Measurements from ENCODE around the gene IPO13.

IPO13 gene

GRCh38 chr1:44002165-44002564 lies 55.4 kb downstream of the IPO13 start:
- TF ChIP-seq, protein P1, sequence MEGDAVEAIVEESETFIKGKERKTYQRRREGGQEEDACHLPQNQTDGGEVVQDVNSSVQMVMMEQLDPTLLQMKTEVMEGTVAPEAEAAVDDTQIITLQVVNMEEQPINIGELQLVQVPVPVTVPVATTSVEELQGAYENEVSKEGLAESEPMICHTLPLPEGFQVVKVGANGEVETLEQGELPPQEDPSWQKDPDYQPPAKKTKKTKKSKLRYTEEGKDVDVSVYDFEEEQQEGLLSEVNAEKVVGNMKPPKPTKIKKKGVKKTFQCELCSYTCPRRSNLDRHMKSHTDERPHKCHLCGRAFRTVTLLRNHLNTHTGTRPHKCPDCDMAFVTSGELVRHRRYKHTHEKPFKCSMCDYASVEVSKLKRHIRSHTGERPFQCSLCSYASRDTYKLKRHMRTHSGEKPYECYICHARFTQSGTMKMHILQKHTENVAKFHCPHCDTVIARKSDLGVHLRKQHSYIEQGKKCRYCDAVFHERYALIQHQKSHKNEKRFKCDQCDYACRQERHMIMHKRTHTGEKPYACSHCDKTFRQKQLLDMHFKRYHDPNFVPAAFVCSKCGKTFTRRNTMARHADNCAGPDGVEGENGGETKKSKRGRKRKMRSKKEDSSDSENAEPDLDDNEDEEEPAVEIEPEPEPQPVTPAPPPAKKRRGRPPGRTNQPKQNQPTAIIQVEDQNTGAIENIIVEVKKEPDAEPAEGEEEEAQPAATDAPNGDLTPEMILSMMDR (IDR thresholded peaks at IDR 0.05; ENCODE audit: insufficient read depth, low read length, poor library complexity, severe bottlenecking), result no peak
- no peak for TF ChIP-seq EZH2phosphoT487 (conservative IDR thresholded peaks at IDR 0.05; ENCODE audit: low read length)
- H3F3A ChIP-seq (ENCODE audit: insufficient read depth), result no peaks in the 10 kb centered on the region
- no peaks in the 10 kb centered on the region for H4K20me1 ChIP-seq (ENCODE audit: low read depth, low read length)
- H3K79me2 ChIP-seq (ENCODE audit: insufficient read depth, low read length), result no peaks in the 10 kb centered on the region
- no peaks in the 10 kb centered on the region for H3K36me3 ChIP-seq (ENCODE audit: low read length)
- H3K9me2 ChIP-seq (replicated peaks; ENCODE audit: insufficient read depth, low read length), result no peaks in the 10 kb centered on the region
- no peak overlapping the region for H3K4me3 ChIP-seq (ENCODE audit: insufficient read depth, low read length, poor library complexity, severe bottlenecking)
- H3K9ac ChIP-seq (ENCODE audit: low read length), result no peak overlapping the region
- H3K27ac ChIP-seq (ENCODE audit: low read depth, low read length), result no peak overlapping the region
- no peaks in the 10 kb centered on the region for H3K9me3 ChIP-seq (ENCODE audit: insufficient read depth, low read length)
- H2AFZ ChIP-seq (ENCODE audit: low read depth, low read length, severe bottlenecking), result no peak overlapping the region
- H3K27me3 ChIP-seq (ENCODE audit: low read length), result no peaks in the 10 kb centered on the region
- no peak overlapping the region for H3K4me2 ChIP-seq (ENCODE audit: low read depth, low read length, poor library complexity, severe bottlenecking)

DNA sequence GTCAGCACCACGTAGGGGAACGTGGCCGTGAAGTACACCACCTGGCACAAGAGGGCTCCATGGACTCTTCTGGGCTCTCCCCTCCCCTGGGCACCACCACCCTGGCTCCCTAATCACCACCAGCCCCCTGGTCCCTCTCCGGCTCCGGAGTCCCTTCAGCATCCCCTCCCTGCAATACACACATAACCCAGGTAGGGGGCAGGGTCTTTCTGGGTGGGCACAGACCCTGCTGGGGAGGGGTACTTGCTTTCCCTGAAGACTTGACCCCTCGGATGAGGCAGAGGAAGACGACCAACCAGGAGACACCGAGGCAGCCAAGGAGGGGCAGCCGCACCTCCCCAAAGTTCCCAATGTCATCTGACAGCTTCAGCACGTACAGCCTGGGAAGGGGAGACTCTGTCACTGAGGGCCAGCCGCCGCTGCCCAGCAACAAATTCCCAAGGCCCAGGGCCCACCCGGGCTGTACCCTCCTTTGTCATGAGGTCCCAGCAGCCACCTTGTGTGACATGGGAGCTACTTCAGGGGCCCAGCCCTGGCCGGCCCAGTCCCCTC lies 55.9 kb downstream of the IPO13 start:
- Histone ChIP-seq H3F3A (ENCODE audit: insufficient read depth) (no peaks in the 10 kb centered on the region), H2AFZ (ENCODE audit: low read depth, low read length, severe bottlenecking) (no peak overlapping the region), H3K4me3 (ENCODE audit: insufficient read depth, low read length, poor library complexity, severe bottlenecking) (no peak overlapping the region), H3K4me2 (ENCODE audit: low read depth, low read length, poor library complexity, severe bottlenecking) (no peak overlapping the region), H3K9me3 (ENCODE audit: insufficient read depth, low read length) (no peaks in the 10 kb centered on the region), H4K20me1 (ENCODE audit: low read depth, low read length) (no peaks in the 10 kb centered on the region), H3K9ac (ENCODE audit: low read length) (no peak overlapping the region), H3K27ac (ENCODE audit: low read depth, low read length) (no peak overlapping the region), H3K27me3 (ENCODE audit: low read length) (no peaks in the 10 kb centered on the region), H3K36me3 (ENCODE audit: low read length) (no peaks in the 10 kb centered on the region), H3K79me2 (ENCODE audit: insufficient read depth, low read length) (no peaks in the 10 kb centered on the region), H3K9me2 (replicated peaks; ENCODE audit: insufficient read depth, low read length) (no peaks in the 10 kb centered on the region)
- TF ChIP-seq EZH2phosphoT487 (conservative IDR thresholded peaks at IDR 0.05; ENCODE audit: low read length), result no peak
- TF ChIP-seq, protein P1 (IDR thresholded peaks at IDR 0.05; ENCODE audit: insufficient read depth, low read length, poor library complexity, severe bottlenecking), result no peak

GRCh38 chr1:44008259-44008658 lies 61.5 kb downstream of the IPO13 start:
- Histone ChIP-seq H3K27me3 (ENCODE audit: low read length) (no peaks in the 10 kb centered on the region), H3K9me2 (replicated peaks; ENCODE audit: insufficient read depth, low read length) (no peaks in the 10 kb centered on the region), H2AFZ (ENCODE audit: low read depth, low read length, severe bottlenecking) (no peak overlapping the region), H3K4me3 (ENCODE audit: insufficient read depth, low read length, poor library complexity, severe bottlenecking) (no peak overlapping the region), H3K36me3 (ENCODE audit: low read length) (no peaks in the 10 kb centered on the region), H4K20me1 (ENCODE audit: low read depth, low read length) (no peaks in the 10 kb centered on the region), H3K9ac (ENCODE audit: low read length) (no peak overlapping the region), H3K27ac (ENCODE audit: low read depth, low read length) (no peak overlapping the region), H3K4me2 (ENCODE audit: low read depth, low read length, poor library complexity, severe bottlenecking) (no peak overlapping the region), H3K79me2 (ENCODE audit: insufficient read depth, low read length) (no peaks in the 10 kb centered on the region), H3K9me3 (ENCODE audit: insufficient read depth, low read length) (no peaks in the 10 kb centered on the region), H3F3A (ENCODE audit: insufficient read depth) (no peaks in the 10 kb centered on the region)
- TF ChIP-seq, protein P1 (IDR thresholded peaks at IDR 0.05; ENCODE audit: insufficient read depth, low read length, poor library complexity, severe bottlenecking), result no peak
- no peak for TF ChIP-seq EZH2phosphoT487 (conservative IDR thresholded peaks at IDR 0.05; ENCODE audit: low read length)

Data from SU-DHL-6 (cell line).